AG04449 (cell line): Measurements from ENCODE around the gene RAD51B.

Experiments used
- CTCF ChIA-PET: fragments of 350-600 bp; formaldehyde crosslinking; extraction: SDS; loops from one replicate; lab custom pipeline; 2021; ENCODE audit warnings: antibody characterized with exemption; lab: Yijun Ruan, JAX
- POLR2A ChIA-PET: fragments of 400-600, 350-600 bp; formaldehyde crosslinking; extraction: SDS; loops from one replicate; lab custom pipeline; 2020; ENCODE audit warnings: antibody characterized with exemption, inconsistent platforms; lab: Yijun Ruan, JAX
- DNase-seq: peaks from one replicate; pipeline ENCODE4 v3.0.0-alpha.2; 2010; ENCODE audit warnings: low read depth, low spot score
- H3K4me3 ChIP-seq: 2 replicates; pipeline ENCODE4 v1.5.1; 2011; ENCODE audit warnings: low read depth, mild to moderate bottlenecking, control low read depth, low read length
- TF ChIP-seq, protein P1 (sequence below): IDR thresholded peaks from one replicate; pipeline ENCODE4 v1.5.1; 2011; ENCODE audit warnings: mild to moderate bottlenecking, moderate library complexity, low read length, control low read depth, inconsistent platforms; ENCODE audit not compliant: insufficient read depth; ENCODE audit errors: missing control alignments

Gene RAD51B

DNA sequence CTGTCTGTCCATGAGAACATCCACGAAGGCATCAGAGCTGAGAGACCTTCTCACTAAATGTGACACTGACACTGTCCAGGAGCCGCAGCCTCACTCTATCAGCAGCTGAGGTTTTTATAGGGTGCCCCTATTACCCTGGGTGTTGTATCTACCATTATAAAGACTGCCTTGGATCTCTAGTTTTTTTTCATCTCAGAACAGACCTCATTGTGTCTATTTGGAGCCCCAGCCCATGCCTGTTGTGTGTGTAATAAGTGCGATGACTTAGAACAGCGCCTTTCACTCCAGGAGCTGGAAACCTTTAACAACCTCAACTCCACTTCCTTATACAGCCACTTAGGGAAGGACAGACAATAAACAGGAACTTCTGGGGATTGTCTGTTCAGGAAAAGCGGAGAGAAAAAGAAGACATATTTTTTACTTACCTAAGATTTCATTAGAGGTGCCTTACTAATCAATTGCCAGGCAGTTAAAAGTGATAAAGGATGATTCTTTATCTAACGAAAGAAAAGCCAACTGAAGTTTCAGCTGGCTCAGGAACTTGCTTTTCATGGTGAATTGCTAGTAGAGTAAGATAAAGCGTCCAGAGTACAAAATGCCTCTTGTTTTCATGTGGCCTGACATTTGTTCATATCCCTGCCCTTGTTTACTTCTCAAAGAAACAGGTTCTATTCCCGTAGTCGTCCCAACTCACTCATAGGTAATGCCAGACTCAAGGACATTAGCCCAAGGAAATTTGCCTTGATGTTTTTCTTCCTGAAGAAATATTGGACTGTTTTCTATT is 420.6 kb downstream of the RAD51B start:
- no peak overlapping the region for H3K4me3 ChIP-seq
- TF ChIP-seq, protein P1, sequence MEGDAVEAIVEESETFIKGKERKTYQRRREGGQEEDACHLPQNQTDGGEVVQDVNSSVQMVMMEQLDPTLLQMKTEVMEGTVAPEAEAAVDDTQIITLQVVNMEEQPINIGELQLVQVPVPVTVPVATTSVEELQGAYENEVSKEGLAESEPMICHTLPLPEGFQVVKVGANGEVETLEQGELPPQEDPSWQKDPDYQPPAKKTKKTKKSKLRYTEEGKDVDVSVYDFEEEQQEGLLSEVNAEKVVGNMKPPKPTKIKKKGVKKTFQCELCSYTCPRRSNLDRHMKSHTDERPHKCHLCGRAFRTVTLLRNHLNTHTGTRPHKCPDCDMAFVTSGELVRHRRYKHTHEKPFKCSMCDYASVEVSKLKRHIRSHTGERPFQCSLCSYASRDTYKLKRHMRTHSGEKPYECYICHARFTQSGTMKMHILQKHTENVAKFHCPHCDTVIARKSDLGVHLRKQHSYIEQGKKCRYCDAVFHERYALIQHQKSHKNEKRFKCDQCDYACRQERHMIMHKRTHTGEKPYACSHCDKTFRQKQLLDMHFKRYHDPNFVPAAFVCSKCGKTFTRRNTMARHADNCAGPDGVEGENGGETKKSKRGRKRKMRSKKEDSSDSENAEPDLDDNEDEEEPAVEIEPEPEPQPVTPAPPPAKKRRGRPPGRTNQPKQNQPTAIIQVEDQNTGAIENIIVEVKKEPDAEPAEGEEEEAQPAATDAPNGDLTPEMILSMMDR, result no peak
- CTCF ChIA-PET, result interaction anchor here (0.9 to 4.0 kb wide), 8 partner anchors 9 to 587 kb away, joined by 3 to 12 read pairs (median 5); no protein-coding TSS in a partner anchor
- no peak for DNase-seq
- POLR2A ChIA-PET, result no interaction called here

DNA sequence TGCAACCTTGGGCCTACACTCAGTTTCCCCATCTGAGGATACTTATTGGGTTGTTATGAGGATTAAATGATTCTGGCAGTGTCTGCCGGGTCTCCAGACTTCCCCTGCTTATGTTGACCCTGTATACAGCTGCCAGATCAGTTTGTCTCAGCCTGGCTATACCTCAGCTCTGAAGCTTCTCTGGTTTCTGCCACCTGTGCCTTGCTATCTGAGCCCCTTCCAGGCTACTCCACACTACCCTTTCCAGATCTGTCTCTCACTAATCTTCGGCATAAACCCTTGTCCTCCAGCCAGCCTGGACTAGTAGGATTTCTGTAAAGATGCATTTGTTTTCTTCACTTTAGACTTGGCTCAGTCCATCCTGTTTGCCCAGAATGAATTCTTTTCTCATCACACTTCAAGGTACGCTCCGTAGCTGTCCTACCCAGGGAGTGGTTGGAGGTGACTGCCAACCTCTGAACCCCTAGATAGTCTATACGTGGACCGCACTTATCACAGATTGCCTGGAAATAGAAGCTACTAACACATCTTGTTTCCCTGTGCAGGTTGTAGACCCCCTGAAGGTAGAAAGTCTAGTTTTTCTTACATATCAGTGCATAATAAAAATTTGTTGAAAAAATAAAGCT is 422.4 kb downstream of the RAD51B start:
- POLR2A ChIA-PET, result no interaction called here

DNA sequence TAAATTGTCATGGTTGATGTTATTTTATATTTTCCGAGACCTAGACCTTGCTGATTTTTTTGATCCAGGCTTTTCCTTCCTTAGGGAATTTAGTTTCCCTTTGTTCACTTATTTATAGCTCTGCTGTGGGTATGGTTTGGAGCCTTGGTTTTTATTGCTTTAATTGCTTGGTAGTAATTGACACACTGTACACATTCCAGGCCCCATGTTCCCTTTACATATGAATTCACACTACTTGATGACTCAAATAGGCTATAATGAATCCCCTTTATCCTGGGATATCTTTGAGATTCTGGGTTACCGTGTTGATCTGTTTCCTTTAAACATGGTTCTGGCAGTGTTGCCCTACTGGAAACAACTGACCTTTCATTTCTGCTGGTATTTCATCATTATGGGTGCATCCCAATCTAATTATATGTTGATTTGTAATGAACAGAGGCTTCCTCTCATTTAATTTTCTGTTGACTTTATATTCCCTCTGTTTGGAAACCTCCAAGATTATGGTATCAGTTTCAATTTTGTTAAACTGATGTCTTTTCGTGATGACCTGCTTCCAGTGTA is 424.0 kb downstream of the RAD51B start:
- DNase-seq, result no peak
- ChIA-PET CTCF (interaction anchor here (1.1 to 8.6 kb wide), 4 partner anchors 8 to 573 kb away, joined by 3 to 67 read pairs (median 9); no protein-coding TSS in a partner anchor), POLR2A (no interaction called here)
- no peak overlapping the region for H3K4me3 ChIP-seq
- TF ChIP-seq, protein P1, result no peak

More for the DNA sequence above, 422.4 kb downstream of the RAD51B start:
- H3K4me3 ChIP-seq, result no peak overlapping the region
- CTCF ChIA-PET, result interaction anchor here (1.5 to 4.0 kb wide), 4 partner anchors 12 to 583 kb away, joined by 3 to 12 read pairs (median 8); no protein-coding TSS in a partner anchor
- no peak for DNase-seq
- TF ChIP-seq, protein P1, result no peak

DNA sequence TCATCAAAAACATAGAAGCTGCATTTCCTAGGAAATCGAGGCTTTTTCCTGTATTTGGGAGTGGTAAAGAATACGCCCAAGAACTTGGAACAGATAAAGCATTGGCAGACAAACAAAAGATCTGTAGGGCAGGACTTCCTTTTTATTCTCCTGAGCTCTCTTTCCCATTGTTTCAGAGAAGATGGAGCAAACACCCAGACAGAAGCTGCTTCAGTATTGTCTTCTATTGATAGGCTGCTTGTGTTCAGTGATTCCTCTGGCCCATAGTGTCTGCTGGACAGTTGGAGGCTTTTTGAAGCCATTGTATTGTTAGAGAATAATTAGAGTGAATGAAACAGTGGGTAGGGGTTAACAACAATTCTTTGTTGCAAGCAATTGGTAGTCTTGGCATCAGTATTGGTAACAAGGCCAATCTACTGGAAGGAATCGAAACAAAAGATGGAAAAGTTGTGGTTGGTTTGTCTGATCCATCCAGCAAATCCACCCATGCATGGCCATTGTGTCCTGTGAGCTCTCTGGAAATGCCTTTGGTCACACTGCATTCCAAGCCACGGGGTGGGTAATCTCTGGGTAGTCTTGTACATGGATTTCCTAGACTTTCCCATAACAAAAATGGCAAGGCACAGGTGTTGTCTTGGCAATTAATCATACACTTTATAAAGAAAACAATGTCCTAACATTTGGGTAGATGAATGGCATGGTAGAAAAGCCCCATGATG is 424.8 kb downstream of the RAD51B start:
- no peak for DNase-seq
- CTCF ChIA-PET, result interaction anchor here (0.9 to 11.2 kb wide), 8 partner anchors 9 to 581 kb away, joined by 3 to 184 read pairs (median 4); no protein-coding TSS in a partner anchor
- TF ChIP-seq, protein P1, result no peak
- H3K4me3 ChIP-seq, result no peak overlapping the region
- POLR2A ChIA-PET, result interaction anchor here (1.1 kb wide), 1 partner anchor 549 kb away, joined by 3 read pairs; no protein-coding TSS in a partner anchor

DNA sequence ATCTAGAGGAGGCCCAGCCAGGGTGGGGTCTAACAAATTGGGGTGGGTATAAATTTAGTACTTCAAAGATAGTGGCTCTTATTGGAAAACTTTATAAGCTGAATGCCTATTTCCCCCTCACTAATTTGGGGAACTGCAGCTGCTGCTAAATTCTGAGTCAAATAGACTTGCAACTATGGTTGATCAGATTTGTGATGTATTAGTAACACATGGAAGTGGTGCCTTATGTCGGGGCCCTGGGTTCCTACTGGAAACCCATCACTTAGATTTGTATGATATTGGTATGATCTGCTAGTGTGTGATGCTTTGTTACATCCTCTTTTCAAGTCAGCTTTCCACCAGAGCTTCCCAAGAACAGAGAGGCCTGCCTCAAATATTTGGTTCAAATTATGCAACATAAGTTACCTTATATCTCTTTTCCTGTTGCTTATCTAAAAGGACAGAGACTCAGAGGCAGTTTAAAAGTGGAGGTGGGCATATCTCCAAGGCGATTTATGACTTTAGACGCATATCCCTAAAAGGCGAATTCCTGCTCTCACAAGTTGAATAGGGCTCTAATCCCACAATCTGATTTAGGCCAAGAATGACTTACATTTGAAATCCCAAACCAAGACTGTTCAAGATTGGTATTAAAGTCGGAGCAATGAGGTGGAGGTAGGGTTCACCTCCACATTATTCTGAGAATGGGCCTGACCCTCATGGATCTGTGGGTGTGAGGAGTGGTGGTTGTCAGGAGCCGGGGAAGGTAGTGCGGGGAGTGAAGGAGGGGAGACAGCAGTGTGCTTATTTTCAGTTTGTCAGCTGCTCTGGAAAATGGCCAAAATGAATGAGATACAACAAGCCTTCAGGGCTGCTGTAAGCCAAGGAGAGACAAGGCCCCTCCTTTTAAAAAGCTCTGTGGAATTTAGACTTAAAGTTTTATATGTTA is 425.8 kb downstream of the RAD51B start:
- no peak for DNase-seq
- POLR2A ChIA-PET, result interaction anchor here (1.0 to 1.1 kb wide), 2 partner anchors 543 to 548 kb away, joined by 3 to 4 read pairs; no protein-coding TSS in a partner anchor
- H3K4me3 ChIP-seq, result no peak overlapping the region
- TF ChIP-seq, protein P1, result no peak
- CTCF ChIA-PET, result interaction anchor here (0.9 to 11.2 kb wide), 13 partner anchors 7 to 599 kb away, joined by 3 to 184 read pairs (median 8); no protein-coding TSS in a partner anchor
